Measurements from ENCODE around the gene IFNK. TPM values are rescaled to one million over a fixed set of nuclear protein-coding genes. Genes with fewer than 3 reads are reported as not detected.
"Not testable (repeated sequence)": the region's sequence is repeated elsewhere in the genome, so short reads cannot be mapped to it uniquely, and the experiment has no call there.

Gene IFNK, protein sequence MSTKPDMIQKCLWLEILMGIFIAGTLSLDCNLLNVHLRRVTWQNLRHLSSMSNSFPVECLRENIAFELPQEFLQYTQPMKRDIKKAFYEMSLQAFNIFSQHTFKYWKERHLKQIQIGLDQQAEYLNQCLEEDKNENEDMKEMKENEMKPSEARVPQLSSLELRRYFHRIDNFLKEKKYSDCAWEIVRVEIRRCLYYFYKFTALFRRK
- total RNA-seq: not detected

DNA sequence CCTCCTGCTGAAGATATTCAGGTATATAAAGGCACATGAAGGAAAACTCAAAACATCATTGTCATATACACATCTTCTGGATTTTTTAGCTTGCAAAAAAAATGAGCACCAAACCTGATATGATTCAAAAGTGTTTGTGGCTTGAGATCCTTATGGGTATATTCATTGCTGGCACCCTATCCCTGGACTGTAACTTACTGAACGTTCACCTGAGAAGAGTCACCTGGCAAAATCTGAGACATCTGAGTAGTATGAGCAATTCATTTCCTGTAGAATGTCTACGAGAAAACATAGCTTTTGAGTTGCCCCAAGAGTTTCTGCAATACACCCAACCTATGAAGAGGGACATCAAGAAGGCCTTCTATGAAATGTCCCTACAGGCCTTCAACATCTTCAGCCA is at the start of gene IFNK:
TSS of gene IFNK (plus strand) at position 55 of the 400 bp plus-strand sequence. CDS start at position 102, 47 bp downstream.
- no peak for DNase-seq (ENCODE audit: low read depth in 2 of 3, low spot score in 2 of 3)

DNA sequence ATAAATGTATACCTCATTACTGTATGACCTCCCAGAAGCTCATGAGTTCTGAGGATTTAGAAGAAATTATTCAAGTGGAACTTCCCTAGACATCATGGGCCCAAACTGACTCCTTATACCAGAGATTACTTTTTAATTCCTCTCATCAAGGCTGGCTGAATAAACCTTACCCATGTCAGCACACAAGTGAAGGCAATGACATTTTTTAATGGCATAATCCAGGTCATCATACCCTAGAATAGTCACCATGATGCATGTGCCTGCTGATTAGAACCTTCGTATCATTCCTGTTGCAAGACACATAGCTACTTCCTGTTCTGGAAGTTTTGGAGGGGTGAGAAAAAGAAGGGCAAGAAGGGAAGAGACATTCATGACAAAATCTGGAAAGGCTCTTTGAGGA is 49.8 kb upstream of the IFNK start:
- no peak for DNase-seq (ENCODE audit: low read depth in 2 of 3, low spot score in 2 of 3)

DNA sequence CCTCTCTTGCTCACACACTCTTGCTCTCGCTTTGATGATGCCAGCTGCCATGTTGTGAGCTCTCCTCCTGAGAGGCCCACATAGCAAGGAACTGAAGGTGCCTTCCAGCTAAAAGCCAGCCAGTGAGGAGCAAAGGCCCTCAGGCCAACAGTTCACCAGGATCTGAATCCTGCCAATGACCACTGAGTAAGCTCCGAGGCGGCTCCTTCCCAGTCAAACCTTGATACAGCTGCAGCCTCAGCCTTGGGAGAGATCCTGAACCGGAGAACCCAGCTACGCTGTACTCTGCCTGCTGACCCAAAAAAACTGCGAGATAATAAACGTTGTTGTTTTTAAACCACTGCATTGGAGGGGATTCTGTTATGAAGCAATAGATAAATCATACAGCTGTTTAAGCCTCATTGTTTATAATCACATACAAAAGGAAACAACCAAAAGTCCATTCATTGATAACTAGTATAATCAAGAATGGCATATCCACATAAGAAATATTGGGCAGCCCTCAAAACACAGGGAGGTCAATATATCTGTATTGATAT is 49.0 kb upstream of the IFNK start:
- DNase-seq (ENCODE audit: low read depth in 2 of 3, low spot score in 2 of 3): no peak

DNA sequence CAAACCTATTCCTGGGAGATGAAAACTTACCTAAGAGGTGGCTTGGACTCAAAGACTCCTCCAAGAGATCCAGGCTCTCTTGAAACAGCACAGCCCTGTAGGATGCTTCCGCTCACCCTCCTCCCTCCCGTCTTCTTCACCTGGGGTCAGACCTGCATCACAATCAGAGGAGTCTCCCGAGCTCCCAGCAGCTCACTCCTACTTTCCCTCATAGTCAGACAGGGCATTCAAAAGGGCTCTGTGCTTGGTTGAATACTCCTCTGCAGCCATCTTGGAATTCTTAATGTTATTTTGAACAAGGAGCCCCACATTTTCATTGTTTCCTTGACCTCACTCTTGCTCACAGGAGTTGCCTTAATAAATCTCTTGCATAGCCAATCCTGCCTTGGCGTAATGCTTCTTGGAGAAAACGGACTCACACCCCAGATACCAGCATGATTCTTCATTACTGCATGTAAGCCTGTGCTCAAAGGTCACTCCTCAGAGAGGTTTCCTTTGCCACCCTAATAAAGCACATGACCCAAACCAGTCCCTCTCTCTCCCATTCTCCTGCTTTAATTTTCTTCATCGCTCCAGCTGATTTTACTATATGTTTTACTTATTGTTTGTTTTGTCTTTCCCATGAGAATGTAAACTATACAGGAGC is 47.1 kb upstream of the IFNK start:
- DNase-seq (ENCODE audit: low read depth in 2 of 3, low spot score in 2 of 3): no peak

DNA sequence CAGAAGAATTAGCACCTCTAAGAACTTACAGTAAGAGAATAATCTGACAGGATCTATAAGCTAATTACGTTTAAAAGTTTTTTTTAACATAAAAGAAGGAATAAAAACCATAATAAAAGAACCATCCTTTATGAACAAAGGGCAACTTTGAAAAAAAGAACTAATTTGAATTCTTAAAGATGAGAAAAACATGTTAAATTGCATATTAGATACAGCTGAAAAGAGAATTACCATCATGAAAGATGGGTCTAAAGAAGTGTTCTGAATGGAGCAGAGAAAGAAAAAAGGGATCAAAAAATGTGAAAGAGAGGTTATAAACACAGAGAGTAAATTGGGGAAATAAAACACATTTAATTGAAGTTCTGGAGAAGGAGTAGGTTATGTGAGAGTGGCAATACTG is 45.8 kb upstream of the IFNK start:
- no peak for DNase-seq (ENCODE audit: low read depth in 2 of 3, low spot score in 2 of 3)

DNA sequence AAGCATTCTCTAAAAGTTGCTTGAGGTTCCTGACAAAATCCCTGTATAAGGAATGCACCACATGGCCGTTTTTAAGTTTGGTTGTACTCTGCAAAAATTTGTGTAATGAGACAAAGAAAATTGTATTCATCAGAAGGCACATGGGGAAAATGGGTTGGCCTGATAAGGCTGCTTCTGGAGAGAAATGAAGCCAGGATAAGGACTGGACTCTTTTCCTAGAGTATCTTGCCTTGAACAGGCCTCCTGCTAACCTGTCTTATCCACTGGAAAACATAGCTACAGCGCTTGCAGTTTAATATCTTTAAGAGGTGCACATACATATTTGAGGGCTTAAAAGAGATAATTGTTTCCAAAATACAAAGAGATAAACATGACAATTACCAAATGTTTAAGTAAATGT is 41.4 kb upstream of the IFNK start:
- DNase-seq (ENCODE audit: low read depth in 2 of 3, low spot score in 2 of 3): no peak

DNA sequence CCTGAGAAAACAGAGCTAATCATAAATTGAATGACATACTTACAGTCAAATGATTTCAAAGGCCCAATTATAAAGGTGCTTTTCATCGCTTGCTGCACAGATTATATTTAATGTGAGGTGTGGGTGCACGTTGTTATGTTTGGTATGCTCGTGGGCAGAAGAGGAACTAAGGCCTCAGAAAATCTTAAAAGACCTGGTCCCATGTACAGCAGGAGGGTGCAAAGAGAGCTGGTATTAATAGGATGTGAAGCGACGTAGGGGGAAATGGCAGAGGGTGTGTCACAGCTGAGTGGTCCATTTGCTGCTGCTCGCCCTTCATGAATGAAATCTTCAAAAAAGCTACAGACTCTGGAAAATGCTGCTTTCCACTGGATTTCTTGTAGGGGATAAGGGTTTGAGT is 40.5 kb upstream of the IFNK start:
- DNase-seq (ENCODE audit: low read depth in 2 of 3, low spot score in 2 of 3): no peak

DNA sequence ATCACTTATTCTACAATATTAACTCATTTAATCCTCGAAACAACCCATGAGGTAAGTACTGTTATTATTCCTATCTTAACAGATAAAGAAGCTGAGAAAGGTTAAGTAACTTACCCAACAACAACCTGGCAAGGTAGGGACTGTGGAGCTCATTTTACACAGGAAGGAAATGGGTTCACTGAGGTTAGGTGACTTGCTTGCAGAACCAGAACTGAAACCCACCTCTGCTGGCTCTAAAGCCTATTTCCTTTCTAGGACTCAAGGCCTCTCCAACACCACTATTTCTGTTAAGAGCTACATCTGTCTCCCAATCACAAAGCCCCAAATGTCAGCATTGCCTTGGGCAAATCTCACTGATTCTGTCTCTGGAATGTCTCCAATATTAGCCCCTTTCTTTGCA is 38.9 kb upstream of the IFNK start:
- no peak for DNase-seq (ENCODE audit: low read depth in 2 of 3, low spot score in 2 of 3)

DNA sequence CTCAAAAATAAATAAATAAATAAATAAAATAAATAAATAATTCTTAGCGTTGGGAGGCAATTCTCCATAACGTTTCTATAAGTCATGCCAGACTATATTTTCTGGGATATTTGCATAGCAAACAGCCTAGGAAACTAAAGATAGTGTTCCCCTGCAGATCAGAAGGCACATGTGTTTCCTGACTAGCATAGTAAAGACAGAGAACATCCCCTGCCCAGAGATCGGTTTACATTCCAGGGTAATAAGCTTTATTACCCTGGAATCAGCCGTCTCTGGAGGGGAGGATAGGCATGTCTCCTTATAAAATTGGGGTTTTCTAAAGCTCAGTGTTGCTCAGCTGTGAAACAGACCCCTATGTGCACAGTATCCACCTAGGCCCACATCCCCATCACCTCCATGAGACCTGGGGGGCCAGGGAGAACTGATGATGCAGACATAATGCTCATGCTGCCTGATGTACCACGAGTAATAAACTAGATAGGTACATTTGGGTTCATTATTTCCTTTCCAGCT is 36.9 kb upstream of the IFNK start:
- no peak for DNase-seq (ENCODE audit: low read depth in 2 of 3, low spot score in 2 of 3)

DNA sequence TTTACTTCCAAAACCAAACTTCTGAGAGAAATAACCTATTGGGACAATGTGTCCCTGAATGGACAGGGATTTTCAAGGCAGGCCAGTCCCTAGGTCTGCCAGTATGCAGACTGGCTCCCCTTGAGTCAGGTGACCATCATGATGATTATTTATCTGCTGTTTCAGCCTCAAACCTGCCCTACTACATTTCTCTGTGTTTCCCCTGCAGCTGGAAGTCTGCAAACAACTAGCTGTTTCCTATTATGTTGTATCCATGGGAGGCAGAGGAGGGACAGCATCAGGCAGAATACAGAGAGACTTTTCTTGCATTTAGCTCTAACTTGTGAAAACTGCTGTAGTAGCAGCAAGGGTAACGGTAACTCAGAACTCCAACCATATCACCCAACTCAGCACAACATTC is 36.2 kb upstream of the IFNK start:
- no peak for DNase-seq (ENCODE audit: low read depth in 2 of 3, low spot score in 2 of 3)

DNA sequence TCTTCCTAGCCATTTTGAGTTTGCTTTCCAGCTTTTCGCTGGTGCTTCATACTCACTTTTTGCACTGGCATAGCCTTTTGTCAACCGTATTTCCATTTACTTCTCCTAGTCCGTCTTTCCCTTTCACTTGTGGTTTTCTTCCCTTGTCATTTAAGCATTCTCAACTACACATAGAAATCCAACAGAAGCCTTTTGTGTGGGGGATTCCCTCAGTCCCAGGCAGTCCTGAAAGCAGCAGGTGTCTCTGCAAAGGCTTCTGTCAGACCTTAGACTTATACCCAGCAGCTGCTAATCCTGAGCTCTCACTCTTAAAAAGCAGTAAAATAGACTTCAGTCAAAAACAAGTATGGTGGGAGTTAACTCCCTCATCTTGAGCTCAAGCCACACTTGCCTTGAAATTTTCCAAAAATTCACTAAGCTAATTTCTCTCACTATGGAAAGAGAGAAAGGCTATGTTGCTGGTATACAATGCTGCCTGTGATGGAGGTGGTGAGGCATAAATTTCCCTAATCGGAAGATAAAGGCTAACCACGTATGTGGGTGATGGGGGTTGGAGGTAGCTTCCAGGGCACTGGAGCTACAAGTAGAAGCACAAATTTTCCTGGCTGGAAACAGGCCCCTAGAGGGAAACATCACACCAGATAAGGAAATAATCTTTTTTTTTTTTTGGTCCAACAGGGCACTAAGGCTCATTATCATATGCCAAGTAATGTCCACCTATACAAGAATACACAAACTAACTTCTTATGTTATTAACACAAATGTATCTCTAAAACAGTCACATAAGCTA is 34.8 kb upstream of the IFNK start:
- peak in 1 of 3 donors; percentile 13 for DNase-seq (ENCODE audit: low read depth in 2 of 3, low spot score in 2 of 3)

DNA sequence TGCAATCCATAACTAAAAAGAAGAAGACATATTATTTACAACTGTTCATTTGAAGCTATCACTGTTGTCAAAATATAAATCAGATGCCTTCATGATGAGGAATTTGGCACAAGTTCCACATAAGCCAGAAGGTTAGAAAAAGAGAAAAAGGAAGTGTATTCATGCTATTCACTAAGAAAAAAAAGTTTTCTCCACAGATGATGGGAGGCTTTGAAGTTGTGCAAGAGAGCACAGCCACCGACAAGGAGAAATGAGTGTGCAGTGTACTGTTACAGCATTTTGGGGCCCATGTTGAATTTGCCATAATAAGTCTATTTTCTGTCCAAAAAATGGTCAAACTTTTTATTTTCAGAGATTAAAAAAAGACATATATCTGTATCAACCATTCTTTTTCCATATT is 32.9 kb upstream of the IFNK start:
- DNase-seq (ENCODE audit: low read depth in 2 of 3, low spot score in 2 of 3): peak in 1 of 3 donors; percentile 61

DNA sequence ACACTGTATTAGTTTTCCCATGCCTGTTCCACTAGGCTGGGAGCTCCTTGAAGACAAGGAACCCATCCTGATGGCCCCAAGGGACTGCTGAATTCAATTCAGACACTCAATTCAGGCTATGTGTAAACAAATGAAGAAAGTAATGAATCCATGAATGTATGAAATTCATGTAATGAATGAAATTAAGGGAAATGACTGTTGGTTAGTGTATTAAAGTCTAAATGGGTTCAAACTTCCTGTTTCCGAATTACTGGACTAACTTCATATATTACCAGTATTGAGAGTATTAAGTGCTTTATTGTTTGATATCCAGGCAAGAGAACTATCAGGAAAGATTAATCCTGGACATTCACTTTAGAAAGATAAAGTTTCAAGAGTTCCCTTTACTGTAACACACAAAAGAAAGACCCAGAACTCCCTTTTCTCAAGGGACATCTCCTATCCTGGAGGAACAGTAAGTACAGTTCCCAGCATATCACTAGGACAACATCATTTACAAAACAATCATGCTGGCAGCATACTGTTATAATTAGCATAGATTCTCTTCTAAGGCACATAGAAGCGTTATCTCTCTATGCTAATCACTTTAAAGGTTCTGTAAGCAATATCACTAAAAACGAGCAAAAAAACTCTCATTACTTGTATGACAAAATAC is 28.5 kb upstream of the IFNK start:
- DNase-seq (ENCODE audit: low read depth in 2 of 3, low spot score in 2 of 3): no peak

DNA sequence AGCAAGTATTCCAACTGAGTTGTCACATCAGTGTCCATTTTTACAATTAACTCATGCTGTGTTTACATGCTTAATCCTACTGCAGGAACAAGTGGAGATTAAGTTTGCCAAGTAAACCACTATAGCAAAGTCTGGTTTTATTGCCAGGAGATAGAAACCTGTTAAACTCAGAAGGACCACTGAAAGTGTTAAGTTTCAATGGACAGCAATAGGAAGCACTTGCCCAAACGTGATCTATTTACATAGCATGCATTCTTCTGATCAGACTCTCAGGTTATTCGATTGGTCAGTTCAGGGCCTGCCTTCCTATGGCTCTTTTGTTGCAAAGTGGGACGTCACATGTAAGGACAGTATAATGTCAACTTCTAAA is 28.0 kb upstream of the IFNK start:
- no peak for DNase-seq (ENCODE audit: low read depth in 2 of 3, low spot score in 2 of 3)

DNA sequence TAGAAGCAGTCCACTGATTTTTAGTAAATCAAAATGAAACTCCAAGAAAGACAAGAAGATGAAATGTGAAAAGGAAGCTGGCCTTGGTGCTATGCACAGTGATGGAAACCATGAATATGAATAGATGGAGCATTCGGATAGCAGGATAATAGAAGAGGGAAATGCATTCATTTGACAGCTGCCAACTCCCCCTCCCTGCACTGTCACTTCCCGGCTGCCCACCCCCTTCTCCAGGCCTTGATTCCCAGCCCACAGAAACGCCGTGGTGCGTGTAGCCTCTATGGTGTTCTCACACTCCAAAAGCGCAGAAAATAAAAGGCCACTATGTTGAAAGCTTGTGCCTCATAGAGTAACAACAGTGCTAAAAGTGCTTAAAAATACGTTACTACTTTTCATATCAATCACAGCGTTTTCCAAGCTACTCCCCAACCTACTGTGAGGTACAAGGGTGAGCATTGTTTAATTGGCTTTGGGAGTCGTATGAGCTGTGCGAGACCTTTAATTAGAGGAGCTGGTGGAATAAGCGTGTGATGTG is 26.1 kb upstream of the IFNK start:
- DNase-seq (ENCODE audit: low read depth in 2 of 3, low spot score in 2 of 3): no peak

DNA sequence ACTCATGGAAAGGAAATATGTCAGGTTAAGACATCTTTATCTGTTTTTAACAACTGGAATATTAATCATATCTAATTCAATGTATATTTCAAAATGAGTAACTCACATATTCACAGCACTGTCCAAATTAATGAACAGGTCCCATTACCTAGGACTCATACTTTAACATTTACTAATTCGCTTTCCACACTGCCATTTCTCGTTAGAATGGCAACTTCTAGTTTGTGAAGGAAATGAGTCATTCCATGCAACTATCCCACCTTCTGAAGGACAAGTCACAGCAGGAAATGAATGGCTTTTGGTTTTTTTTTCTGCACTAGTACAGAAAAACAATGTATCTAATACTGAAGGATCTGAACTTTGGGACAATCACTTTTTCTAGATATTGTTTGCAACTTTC is 24.6 kb upstream of the IFNK start:
- DNase-seq (ENCODE audit: low read depth in 2 of 3, low spot score in 2 of 3): peak in 2 of 3 donors; percentile 33 to 39

DNA sequence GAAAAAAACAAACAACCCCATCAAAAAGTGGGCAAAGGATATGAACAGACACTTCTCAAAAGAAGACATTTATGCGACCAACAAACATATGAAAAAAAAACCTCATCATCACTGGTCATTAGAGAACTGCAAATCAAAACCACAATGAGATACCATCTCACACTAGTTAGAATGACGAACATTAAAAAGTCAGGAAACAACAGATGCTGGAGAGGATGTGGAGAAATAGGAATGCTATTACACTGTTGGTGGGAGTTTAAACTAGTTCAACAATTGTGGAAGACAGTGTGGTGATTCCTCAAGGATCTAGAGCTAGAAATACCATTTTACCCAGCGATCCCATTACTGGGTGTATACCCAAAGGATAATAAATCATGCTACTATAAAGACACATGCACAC is 23.2 kb upstream of the IFNK start:
- not testable (repeated sequence) for DNase-seq (ENCODE audit: low read depth in 2 of 3, low spot score in 2 of 3)

DNA sequence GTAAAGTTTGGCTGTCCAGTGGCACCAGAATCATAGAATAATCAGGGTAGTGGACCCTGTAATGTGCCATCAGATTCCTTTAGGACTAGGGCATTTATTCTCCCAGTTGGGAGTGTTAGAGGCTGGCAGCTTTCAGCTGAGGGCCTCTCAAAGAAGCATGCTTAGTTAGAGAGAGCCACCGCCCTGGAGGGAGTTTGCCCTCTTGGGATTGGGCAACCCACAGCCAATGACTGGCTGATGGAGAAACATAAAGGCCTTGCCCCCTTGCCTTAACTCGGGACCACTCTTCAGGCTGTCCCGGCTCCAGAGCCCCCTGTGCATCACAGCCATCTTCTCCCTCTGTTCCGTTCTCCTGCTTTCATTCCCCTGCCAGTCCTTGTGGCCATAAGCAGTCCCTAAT is 20.5 kb upstream of the IFNK start:
- no peak for DNase-seq (ENCODE audit: low read depth in 2 of 3, low spot score in 2 of 3)

DNA sequence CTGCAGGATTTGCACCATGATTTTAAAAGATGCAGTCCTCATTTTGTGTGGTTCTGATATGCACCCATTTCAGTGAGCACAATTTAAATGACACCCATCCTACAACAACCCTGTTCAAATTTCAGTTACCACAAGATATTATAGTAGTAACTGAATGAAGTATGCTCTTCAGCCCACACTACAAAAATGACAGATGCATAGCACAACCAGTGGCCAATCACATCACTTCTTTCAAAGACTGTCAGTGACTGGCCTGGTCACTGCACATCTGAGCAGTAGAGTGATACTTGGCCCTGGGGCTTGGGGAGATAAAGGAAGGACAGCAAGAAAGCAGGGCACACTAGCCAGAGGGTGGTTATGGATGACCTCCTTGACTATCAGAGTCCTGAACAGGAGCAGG is 19.8 kb upstream of the IFNK start:
- DNase-seq (ENCODE audit: low read depth in 2 of 3, low spot score in 2 of 3): no peak

DNA sequence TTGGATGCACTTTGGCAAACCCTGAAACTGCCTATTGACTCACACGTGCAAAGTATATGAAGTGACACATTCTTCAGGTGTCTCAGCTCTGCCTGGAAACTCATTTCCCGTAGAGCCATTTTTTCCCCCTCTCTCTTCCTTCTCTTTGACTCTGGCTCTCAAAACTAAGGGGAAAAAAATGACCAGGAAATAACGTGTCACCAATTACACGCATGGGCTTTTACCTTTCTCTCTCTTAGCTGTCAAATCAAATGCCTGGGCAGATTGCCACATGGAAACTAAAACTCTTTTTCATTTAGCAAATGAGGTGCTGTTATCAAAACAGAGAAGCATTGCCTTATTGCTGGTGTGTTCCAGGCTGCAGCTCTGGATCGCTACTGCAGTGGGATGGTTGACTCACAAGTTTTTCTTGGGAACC is 18.3 kb upstream of the IFNK start:
- no peak for DNase-seq (ENCODE audit: low read depth in 2 of 3, low spot score in 2 of 3)

DNA sequence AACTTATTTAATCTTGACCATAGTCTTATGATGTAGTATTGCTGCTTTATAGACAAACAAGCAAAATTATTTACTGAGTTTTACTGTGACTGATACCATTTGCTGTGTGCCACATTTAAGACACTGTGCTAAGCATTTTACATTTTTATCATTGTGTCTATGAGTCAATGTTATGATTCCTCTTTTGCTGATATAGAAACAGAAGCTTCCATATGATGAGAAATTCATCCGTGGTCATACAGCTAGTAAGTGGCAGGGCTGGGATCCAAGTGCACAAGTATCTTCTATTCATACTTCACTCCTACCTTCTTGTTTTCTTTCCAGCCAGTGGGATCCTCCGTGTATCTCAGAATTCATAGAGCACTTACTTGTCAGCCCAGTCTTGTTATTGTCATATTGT is 17.1 kb upstream of the IFNK start:
- DNase-seq (ENCODE audit: low read depth in 2 of 3, low spot score in 2 of 3): no peak

Measured in hematopoietic multipotent progenitor cell (in vitro differentiated cells).